Left kidney (tissue), 2 donors: ENCODE data around the gene WIZ. TPM values are rescaled to one million over a fixed set of nuclear protein-coding genes. Genes with fewer than 3 reads are reported as not detected.
A peak's percentile ranks its signal among the peaks of the same experiment; 100 is the strongest.

Experiments used
- DNase-seq: peaks from one replicate; pipeline ENCODE4 v3.0.0-alpha.2; 2013
- polyA plus RNA-seq: library from polyadenylated mRNA; unstranded; fragments of 120-200 nt; gene quantifications from one replicate; pipeline ENCODE4 v1.2.1, GENCODE V29; 2013; ENCODE audit not compliant: insufficient read length

WIZ gene
- polyA plus RNA-seq, 1 donor = 25.7 TPM

- DNase-seq = peak; percentile 99
Observed at GRCh38 chr19:15379083-15379998, 70.4 kb downstream of the WIZ start, which contains the start of gene AKAP8. TSS of gene AKAP8 (minus strand) at chr19:15379787. CDS start at chr19:15379731, 56 bp downstream.

- peak; percentile 34 for DNase-seq
Observed at GRCh38 chr19:15378534-15379082, 71.1 kb downstream of the WIZ start.

DNA sequence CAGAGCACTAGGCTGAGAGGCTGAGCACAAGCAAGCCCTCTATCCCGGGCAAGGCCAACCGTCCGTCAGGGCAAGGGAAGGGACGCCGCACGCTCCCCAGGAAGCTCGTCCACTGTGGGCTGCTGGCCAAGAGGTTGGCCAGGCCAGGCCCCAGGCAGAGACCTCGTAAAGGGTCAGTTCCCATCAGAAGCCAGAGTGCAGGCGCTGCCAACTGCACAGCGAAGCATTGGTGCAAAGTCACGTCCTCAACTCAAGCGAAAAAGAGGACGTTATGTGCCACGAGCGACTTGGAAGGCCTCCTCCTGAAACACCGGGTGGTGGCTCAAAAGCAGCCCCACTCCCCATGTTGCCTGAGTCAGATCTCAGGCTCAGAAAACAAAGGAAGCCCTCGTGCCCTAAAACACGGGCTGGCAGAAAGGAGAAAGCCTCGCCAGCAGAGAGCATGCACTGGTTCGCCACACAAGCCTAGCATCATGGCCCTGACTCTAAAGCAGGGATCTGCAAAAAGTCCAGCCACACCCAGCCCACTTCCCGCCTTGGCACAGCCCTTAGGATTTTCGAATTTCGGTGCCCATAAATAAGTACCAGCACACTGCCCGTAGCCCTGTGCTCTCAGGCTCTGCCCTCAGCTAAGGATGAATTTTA, 74.8 kb downstream of the WIZ start:
- no peak for DNase-seq

DNA sequence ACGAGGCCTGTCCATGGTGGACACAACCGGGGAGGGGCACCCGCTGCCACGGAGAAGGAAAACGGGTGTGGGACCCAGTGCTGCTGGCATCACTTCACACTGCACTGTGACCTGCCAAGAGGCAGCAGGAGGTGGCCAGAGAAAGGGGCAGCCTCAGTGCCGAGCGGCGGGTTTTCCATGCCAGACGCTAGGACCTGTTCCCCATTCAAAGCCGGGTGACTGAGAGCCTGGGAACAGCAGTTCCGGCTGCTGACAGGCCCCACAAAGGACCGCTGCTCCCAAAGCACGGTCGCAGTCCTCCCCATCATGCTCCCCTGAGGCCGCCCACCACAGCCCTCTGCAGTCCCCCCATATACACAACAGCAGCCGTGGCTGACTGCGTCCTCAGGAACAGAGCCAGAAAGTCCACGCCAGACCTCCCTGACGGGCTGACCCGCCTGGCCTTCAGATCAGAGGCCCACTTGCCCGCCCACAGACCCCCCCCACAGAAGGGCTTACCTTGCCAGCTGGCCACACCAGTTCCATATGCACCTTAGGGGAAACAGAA, 75.6 kb downstream of the WIZ start:
- DNase-seq = no peak

DNA sequence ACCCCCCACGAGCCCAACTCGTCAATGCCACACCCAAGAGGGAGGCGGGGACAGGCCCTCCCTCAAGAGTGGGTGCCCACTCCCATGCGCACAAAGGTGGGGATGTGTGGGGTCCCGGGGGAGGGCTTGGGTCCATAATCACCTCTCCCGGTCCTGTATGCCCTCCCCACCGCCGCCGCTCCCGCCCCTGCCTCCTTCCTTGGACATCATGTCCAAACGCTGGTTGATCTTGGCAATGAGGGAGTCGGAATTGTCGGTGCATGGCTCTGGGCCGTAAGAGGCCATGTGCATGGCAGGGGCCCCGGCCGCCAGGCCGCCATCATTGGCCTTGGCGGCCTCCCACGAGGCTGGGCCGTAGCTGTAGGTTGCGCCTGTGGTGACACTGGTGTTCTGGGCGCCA, 76.1 kb downstream of the WIZ start:
- DNase-seq = no peak

GRCh38 chr19:15372891-15373301, 76.9 kb downstream of the WIZ start:
- DNase-seq = no peak

- DNase-seq = no peak
Observed at GRCh38 chr19:15372470-15372869, 77.3 kb downstream of the WIZ start.

DNA sequence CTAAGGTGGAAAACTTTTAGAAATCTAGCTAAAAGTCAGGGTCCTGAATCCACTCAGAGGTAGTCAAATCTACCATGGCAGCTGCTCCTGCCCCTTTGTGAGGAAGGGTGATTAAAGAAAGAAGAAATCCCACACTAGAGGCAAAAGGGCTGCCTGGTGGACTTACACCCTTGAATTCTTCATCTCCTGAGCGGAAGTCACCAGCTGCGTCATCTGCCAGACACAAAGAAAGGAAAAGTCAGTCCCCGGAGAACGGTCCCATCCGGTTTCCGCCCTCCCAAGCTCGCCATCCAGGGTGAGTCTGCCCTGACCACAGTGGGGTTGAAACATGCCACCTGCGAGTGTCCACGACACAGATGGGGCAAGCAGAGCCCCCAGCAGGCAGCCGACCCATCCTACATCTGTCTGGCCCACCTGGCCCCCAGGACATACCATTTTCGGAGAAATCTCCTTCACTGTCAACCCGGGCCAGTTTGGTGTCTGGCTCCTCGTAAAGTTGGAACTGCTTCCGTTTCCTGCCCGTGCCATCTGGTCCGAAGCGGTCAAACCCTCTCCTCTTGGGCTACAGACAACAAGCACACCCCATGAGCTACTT, 77.9 kb downstream of the WIZ start:
- no peak for DNase-seq

- no peak for DNase-seq
Observed at GRCh38 chr19:15371119-15371518, 78.6 kb downstream of the WIZ start.

Other genes starting within 250 kb of the WIZ start
- 102 TPM for gene NOTCH3, start 249.0 kb downstream of the WIZ start, polyA plus RNA-seq
- 3.9 TPM for gene EPHX3, start 217.5 kb downstream of the WIZ start, polyA plus RNA-seq
- 63.6 TPM for gene BRD4, start 117.4 kb downstream of the WIZ start, polyA plus RNA-seq
- 32.7 TPM for gene AKAP8, start 70.2 kb downstream of the WIZ start, polyA plus RNA-seq
- gene AKAP8L, start 31.0 kb downstream of the WIZ start, polyA plus RNA-seq = 119 TPM
- 1.1 TPM for gene RASAL3, start 14.6 kb upstream of the WIZ start, polyA plus RNA-seq
- gene PGLYRP2, start 29.5 kb upstream of the WIZ start, polyA plus RNA-seq = not detected
- gene CYP4F22, start 58.6 kb upstream of the WIZ start, polyA plus RNA-seq = 0.28 TPM
- 0.08 TPM for gene CYP4F8, start 165.3 kb upstream of the WIZ start, polyA plus RNA-seq
- gene CYP4F3, start 190.9 kb upstream of the WIZ start, polyA plus RNA-seq = 1.4 TPM
- gene CYP4F12, start 223.1 kb upstream of the WIZ start, polyA plus RNA-seq = 1.1 TPM